Endothelial cell of umbilical vein (primary cell): Measurements from ENCODE around the gene ATP13A2. TPM values are rescaled to one million over a fixed set of nuclear protein-coding genes. Genes with fewer than 3 reads are reported as not detected.

ENCODE experiments used
- BruUV-seq: library from RNA; stranded (reverse); fragments of 400-500 nt; replicated peaks from 2 replicates; lab custom pipeline; 2021; lab: Mats Ljungman, UMichigan
- CTCF ChIA-PET: fragments of 300-600, 350-600 bp; sonication (Branson Sonifier 250); formaldehyde crosslinking; loops from one replicate; lab custom pipeline; 2021; ENCODE audit warnings: antibody characterized with exemption, inconsistent platforms; lab: Charles Lee
- POLR2A ChIA-PET: fragments of 300-600, 350-600 bp; sonication (Branson Sonifier 250); formaldehyde crosslinking; loops from one replicate; lab custom pipeline; 2021; ENCODE audit warnings: antibody characterized with exemption, inconsistent platforms; lab: Charles Lee
- DNase-seq: peaks from one replicate; pipeline ENCODE4 v3.0.0-alpha.2; 2011; ENCODE audit warnings: low read depth, low spot score
- FAIRE-seq: peaks from 2 replicates; lab custom pipeline; 2011; peaks lifted over from hg19 to GRCh38; lab: Jason Lieb, UNC
- H2AFZ ChIP-seq: 2 replicates; pipeline ENCODE4 v1.6.0; 2012; ENCODE audit warnings: low read depth, low read length, control low read depth, inconsistent platforms
- H3K27ac ChIP-seq: 2 replicates; pipeline ENCODE4 v1.5.1; 2011; ENCODE audit warnings: low read depth, mild to moderate bottlenecking, control low read depth, low read length, moderate library complexity; ENCODE audit not compliant: insufficient read depth
- H3K27me3 ChIP-seq, 2 experiments: 2 replicates each; pipeline versions ENCODE4 v1.6.0 to v1.6.1; 2011; ENCODE audit warnings: low read length in 2 of 2, mixed read lengths in 1 of 2; ENCODE audit not compliant: control insufficient read depth in 2 of 2, insufficient read depth in 2 of 2
- H3K36me3 ChIP-seq, 2 experiments: 2 replicates in 1 of 2; 3 replicates in 1 of 2; pipeline ENCODE4 v1.5.1; 2011; ENCODE audit warnings: low read length in 2 of 2, mild to moderate bottlenecking in 1 of 2, moderate library complexity in 1 of 2; ENCODE audit not compliant: control insufficient read depth in 2 of 2, insufficient read depth in 2 of 2; ENCODE audit errors: extremely low read depth in 1 of 2
- H3K4me1 ChIP-seq: 3 replicates; pipeline ENCODE4 v1.5.1; 2011; ENCODE audit warnings: mild to moderate bottlenecking, low read length; ENCODE audit not compliant: control insufficient read depth, insufficient read depth; ENCODE audit errors: extremely low read depth
- H3K4me2 ChIP-seq: 2 replicates; pipeline ENCODE4 v1.6.1; 2011; ENCODE audit warnings: low read length, control low read depth, mixed read lengths; ENCODE audit not compliant: insufficient read depth
- H3K4me3 ChIP-seq, 3 experiments: fragments of 200-600 bp in 1 of 3; sonication (generic), shearing (Covaris generic) in 1 of 3; replicated peaks in 1 of 3; 2 replicates each; pipeline ENCODE4 v1.5.1; 2011 to 2016; ENCODE audit warnings: control low read depth in 3 of 3, low read length in 3 of 3, mild to moderate bottlenecking in 2 of 3, inconsistent platforms in 1 of 3, low read depth in 1 of 3, moderate library complexity in 1 of 3; ENCODE audit not compliant: insufficient read depth in 1 of 3
- H3K79me2 ChIP-seq: 2 replicates; pipeline ENCODE4 v1.6.0; 2012; ENCODE audit warnings: low read length, inconsistent platforms; ENCODE audit not compliant: control insufficient read depth, insufficient read depth
- H3K9ac ChIP-seq: replicated peaks from 2 replicates; pipeline ENCODE3; 2011; ENCODE audit warnings: low read length, control low read depth; ENCODE audit not compliant: insufficient read depth; ENCODE audit errors: extremely low read depth
- H3K9me1 ChIP-seq: replicated peaks from 3 replicates; pipeline ENCODE4 v1.6.0; 2011; ENCODE audit warnings: mild to moderate bottlenecking, low read length; ENCODE audit not compliant: control insufficient read depth, insufficient read depth; ENCODE audit errors: extremely low read depth
- H3K9me3 ChIP-seq: replicated peaks from 2 replicates; pipeline ENCODE4 v1.5.1; 2012; ENCODE audit warnings: low read length, inconsistent platforms; ENCODE audit not compliant: control insufficient read depth, insufficient read depth
- H4K20me1 ChIP-seq: replicated peaks from 2 replicates; pipeline ENCODE3; 2011; ENCODE audit warnings: mild to moderate bottlenecking, low read length; ENCODE audit not compliant: control insufficient read depth, insufficient read depth; ENCODE audit errors: extremely low read depth
- EZH2 ChIP-seq: IDR thresholded peaks from 2 replicates; pipeline ENCODE4 v1.6.1; 2012; ENCODE audit warnings: borderline replicate concordance, low read depth, mild to moderate bottlenecking, moderate library complexity, low read length, inconsistent platforms; ENCODE audit not compliant: severe bottlenecking
- FOS ChIP-seq: IDR thresholded peaks from 2 replicates; pipeline ENCODE4 v1.6.1; 2011; ENCODE audit warnings: mild to moderate bottlenecking, low read length, moderate library complexity, borderline replicate concordance; ENCODE audit not compliant: insufficient read depth
- GATA2 ChIP-seq: IDR thresholded peaks from 2 replicates; pipeline ENCODE4 v1.7.0; 2011; ENCODE audit warnings: low read depth, mild to moderate bottlenecking, moderate library complexity, mixed read lengths, low read length; ENCODE audit not compliant: insufficient read length, insufficient read depth
- JUN ChIP-seq: IDR thresholded peaks from 2 replicates; pipeline ENCODE4 v1.6.1; 2011; ENCODE audit warnings: borderline replicate concordance, low read depth; ENCODE audit not compliant: insufficient read length, insufficient read depth
- MAX ChIP-seq: IDR thresholded peaks from 2 replicates; pipeline ENCODE4 v1.6.1; 2011; ENCODE audit not compliant: insufficient read depth, insufficient read length
- MYC ChIP-seq: IDR thresholded peaks from one replicate; pipeline ENCODE4 v1.6.1; 2011; ENCODE audit warnings: mild to moderate bottlenecking, low read depth, low read length
- POLR2A ChIP-seq: IDR thresholded peaks from 2 replicates; pipeline ENCODE4 v1.6.1; 2012; ENCODE audit warnings: low read depth, mild to moderate bottlenecking, control low read depth, low read length
- POLR2AphosphoS5 ChIP-seq: IDR thresholded peaks from 2 replicates; pipeline ENCODE4 v1.6.1; 2012; ENCODE audit warnings: low read depth, mild to moderate bottlenecking, control low read depth, low read length, moderate library complexity; ENCODE audit not compliant: insufficient read depth
- dilution Hi-C: fragments of 300-500 bp; cut with MboI; formaldehyde crosslinking; loops from one replicate; pipeline ENCODE4 v1.15.0; 2019; ENCODE audit warnings: low sequenced_read_pairs; ENCODE audit not compliant: extremely low pct_ligation_motif_present
- intact Hi-C: fragments of 100-400 bp; cut with micrococcal nuclease; formaldehyde crosslinking; loops from one replicate; pipeline ENCODE4 v1.10.0; 2022
- polyA plus RNA-seq, 4 experiments: library from polyadenylated mRNA; depleted of rRNA in 3 of 4; stranded (reverse) in 3 of 4; unstranded in 1 of 4; fragments of >200 nt; gene quantifications; 2 replicates each; pipeline versions ENCODE4 v1.2.1 to v1.2.3, GENCODE V29; 2011 to 2012; ENCODE audit warnings: missing spikeins in 1 of 4
- total RNA-seq: library from RNA; stranded (reverse); gene quantifications from 2 replicates; pipeline ENCODE4 v1.2.3, GENCODE V29; 2021
- TF ChIP-seq, protein P1 (sequence below), 2 donors: IDR thresholded peaks; 1 replicate in 1 of 2; 2 replicates in 1 of 2; pipeline ENCODE4 v1.5.1; 2011; ENCODE audit warnings: low read length in 2 of 2, mild to moderate bottlenecking in 2 of 2, moderate library complexity in 2 of 2, control low read depth in 1 of 2, inconsistent platforms in 1 of 2, low read depth in 1 of 2; ENCODE audit not compliant: insufficient read depth in 1 of 2; ENCODE audit errors: extremely low read depth in 1 of 2

Gene ATP13A2
- total and polyA plus RNA-seq, 2 donors (not counting 3 experiments of a cell fraction or from before 2014, with no cell fraction given) = 44.9 to 60.6 TPM

DNA sequence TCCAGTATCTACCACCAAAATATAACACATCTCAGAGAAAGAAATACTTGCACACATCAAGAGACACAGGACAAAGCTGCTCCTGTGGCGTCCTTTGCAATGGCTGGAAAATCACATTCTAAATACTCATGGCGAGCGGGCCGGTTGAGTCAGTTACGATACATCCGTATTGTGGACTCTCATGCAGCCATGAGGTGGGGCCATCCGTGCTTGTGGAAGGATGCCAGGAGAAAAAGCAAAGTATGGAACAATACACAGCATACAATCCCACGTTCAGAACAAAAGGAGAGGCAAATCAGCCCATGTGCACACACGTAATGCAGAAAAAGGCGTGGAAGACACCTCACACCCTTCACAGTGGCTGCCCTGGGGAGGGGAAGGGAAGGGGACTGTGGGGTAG is 13.1 kb downstream of the ATP13A2 start:
- dilution Hi-C loops = no loop called here
- no TSS peak for BruUV-seq
- DNase-seq = peak; percentile 45
- TF ChIP-seq, protein P1, sequence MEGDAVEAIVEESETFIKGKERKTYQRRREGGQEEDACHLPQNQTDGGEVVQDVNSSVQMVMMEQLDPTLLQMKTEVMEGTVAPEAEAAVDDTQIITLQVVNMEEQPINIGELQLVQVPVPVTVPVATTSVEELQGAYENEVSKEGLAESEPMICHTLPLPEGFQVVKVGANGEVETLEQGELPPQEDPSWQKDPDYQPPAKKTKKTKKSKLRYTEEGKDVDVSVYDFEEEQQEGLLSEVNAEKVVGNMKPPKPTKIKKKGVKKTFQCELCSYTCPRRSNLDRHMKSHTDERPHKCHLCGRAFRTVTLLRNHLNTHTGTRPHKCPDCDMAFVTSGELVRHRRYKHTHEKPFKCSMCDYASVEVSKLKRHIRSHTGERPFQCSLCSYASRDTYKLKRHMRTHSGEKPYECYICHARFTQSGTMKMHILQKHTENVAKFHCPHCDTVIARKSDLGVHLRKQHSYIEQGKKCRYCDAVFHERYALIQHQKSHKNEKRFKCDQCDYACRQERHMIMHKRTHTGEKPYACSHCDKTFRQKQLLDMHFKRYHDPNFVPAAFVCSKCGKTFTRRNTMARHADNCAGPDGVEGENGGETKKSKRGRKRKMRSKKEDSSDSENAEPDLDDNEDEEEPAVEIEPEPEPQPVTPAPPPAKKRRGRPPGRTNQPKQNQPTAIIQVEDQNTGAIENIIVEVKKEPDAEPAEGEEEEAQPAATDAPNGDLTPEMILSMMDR (IDR thresholded peaks at IDR 0.05; ENCODE audit: extremely low read depth in 1 of 2, insufficient read depth in 1 of 2, low read depth in 1 of 2, low read length in 2 of 2) = no peak
- no peak for TF ChIP-seq JUN
- TF ChIP-seq POLR2A = no peak
- no peak for TF ChIP-seq MYC
- no peak for TF ChIP-seq POLR2AphosphoS5
- TF ChIP-seq MAX = no peak
- no peak for TF ChIP-seq GATA2
- no peak for TF ChIP-seq FOS
- TF ChIP-seq EZH2 = no peak
- no peak overlapping the region for H3K4me3 ChIP-seq
- H3K4me2 ChIP-seq = no peak overlapping the region
- H2AFZ ChIP-seq = no peak overlapping the region
- H3K27me3 ChIP-seq = no peaks in the 10 kb centered on the region
- H3K9me1 ChIP-seq = no peaks in the 10 kb centered on the region
- H3K27ac ChIP-seq = no peak overlapping the region
- H3K9ac ChIP-seq = no peak overlapping the region
- intact Hi-C loops = no loop called here
- ChIA-PET POLR2A (no interaction called here), CTCF (no interaction called here)
- FAIRE-seq = no peak
- H3K79me2 ChIP-seq = no peaks in the 10 kb centered on the region
- no peaks in the 10 kb centered on the region for H4K20me1 ChIP-seq
- H3K36me3 ChIP-seq = peaks cover 0 to 20% of the 10 kb centered on the region in 2 experiments
- H3K9me3 ChIP-seq = no peaks in the 10 kb centered on the region
- no peaks in the 10 kb centered on the region for H3K4me1 ChIP-seq
